Measurements from ENCODE around the gene FPGT.

The FPGT gene

GRCh38 chr1:74195339-74195738 lies 2.7 kb upstream of the FPGT start:
- TF ChIP-seq, protein P1, sequence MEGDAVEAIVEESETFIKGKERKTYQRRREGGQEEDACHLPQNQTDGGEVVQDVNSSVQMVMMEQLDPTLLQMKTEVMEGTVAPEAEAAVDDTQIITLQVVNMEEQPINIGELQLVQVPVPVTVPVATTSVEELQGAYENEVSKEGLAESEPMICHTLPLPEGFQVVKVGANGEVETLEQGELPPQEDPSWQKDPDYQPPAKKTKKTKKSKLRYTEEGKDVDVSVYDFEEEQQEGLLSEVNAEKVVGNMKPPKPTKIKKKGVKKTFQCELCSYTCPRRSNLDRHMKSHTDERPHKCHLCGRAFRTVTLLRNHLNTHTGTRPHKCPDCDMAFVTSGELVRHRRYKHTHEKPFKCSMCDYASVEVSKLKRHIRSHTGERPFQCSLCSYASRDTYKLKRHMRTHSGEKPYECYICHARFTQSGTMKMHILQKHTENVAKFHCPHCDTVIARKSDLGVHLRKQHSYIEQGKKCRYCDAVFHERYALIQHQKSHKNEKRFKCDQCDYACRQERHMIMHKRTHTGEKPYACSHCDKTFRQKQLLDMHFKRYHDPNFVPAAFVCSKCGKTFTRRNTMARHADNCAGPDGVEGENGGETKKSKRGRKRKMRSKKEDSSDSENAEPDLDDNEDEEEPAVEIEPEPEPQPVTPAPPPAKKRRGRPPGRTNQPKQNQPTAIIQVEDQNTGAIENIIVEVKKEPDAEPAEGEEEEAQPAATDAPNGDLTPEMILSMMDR (IDR thresholded peaks at IDR 0.05; ENCODE audit: insufficient read depth, low read depth, low read length, missing control alignments): no peak
- DNase-seq (ENCODE audit: low read depth): no peak
- no peak overlapping the region for H3K4me3 ChIP-seq (ENCODE audit: low read length)

DNA sequence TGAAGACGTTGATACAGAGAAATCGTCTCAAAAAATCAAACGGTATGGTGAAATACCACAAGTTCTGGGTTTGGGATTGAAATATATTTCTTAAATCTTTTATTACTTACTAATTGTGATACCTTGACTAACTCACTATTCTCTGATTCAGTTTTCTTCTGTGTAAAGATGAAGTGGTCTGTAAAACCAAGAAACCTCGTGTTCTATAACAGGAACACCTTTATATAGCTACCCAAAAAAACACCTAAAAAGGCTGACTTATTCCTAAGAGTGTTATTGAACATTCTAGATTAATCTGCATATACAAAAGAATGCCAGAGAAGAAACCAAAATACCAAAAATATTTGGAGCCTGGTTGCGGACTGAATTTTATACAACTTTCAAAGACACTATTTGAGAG lies 787 bp upstream of the FPGT start:
- DNase-seq (ENCODE audit: low read depth): no peak
- TF ChIP-seq, protein P1 (IDR thresholded peaks at IDR 0.05; ENCODE audit: insufficient read depth, low read depth, low read length, missing control alignments): no peak

DNA sequence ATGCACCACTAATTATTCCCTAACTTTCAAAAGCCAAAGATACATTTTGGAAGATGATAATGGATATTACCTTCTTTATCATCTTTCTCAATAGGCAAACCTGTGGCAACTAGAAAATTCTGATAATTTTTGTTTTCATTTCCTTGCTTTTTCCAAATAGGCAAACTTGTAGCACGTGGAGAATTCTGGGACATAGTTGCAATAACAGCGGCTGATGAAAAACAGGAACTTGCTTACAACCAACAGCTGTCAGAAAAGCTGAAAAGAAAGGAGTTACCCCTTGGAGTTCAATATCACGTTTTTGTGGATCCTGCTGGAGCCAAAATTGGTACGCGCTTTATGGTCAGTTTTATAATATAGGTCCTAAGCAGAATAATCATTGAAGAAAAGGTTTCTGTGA lies 1.5 kb downstream of the FPGT start:
- TF ChIP-seq, protein P1 (IDR thresholded peaks at IDR 0.05; ENCODE audit: insufficient read depth, low read depth, low read length, missing control alignments): no peak
- no peak for DNase-seq (ENCODE audit: low read depth)
- H3K4me3 ChIP-seq (ENCODE audit: low read length): no peak overlapping the region

More for the DNA sequence above, 787 bp upstream of the FPGT start:
- H3K4me3 ChIP-seq (ENCODE audit: low read length): peak overlapping the region; percentile 93

GRCh38 chr1:74205266-74205665 lies 7.2 kb downstream of the FPGT start:
- H3K4me3 ChIP-seq (ENCODE audit: low read length): no peak overlapping the region
- DNase-seq (ENCODE audit: low read depth): no peak
- TF ChIP-seq, protein P1 (IDR thresholded peaks at IDR 0.05; ENCODE audit: insufficient read depth, low read depth, low read length, missing control alignments): no peak

- no peak for DNase-seq (ENCODE audit: low read depth)
- TF ChIP-seq, protein P1 (IDR thresholded peaks at IDR 0.05; ENCODE audit: insufficient read depth, low read depth, low read length, missing control alignments): no peak
- no peak overlapping the region for H3K4me3 ChIP-seq (ENCODE audit: low read length)
Observed at GRCh38 chr1:74215229-74215628, 17.2 kb downstream of the FPGT start.

- H3K4me3 ChIP-seq (ENCODE audit: low read length): no peak overlapping the region
- peak; percentile 50 for DNase-seq (ENCODE audit: low read depth)
- TF ChIP-seq, protein P1 (IDR thresholded peaks at IDR 0.05; ENCODE audit: insufficient read depth, low read depth, low read length, missing control alignments): no peak
Observed at GRCh38 chr1:74222701-74223100, 24.7 kb downstream of the FPGT start.

DNA sequence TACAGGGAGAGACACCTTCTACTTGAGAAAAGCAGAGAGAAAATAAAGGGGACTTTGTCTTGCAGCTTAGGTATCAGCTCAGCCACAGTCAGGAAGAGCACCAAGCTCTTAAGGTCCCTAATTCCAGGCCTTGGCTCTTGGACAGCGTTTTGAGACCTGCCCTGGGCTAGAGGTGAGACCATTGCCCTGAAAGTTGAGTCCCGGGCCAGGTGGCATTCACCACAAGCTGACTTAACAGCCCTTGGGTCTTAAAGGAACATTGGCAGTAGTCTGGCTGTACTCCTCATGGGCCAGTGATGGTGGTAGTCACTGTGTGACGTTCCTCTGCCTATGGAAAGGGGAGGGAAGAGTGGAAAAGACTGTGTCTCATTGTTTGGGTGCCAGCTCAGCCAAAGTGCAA lies 25.4 kb downstream of the FPGT start:
- no peak overlapping the region for H3K4me3 ChIP-seq (ENCODE audit: low read length)
- DNase-seq (ENCODE audit: low read depth): no peak
- TF ChIP-seq, protein P1 (IDR thresholded peaks at IDR 0.05; ENCODE audit: insufficient read depth, low read depth, low read length, missing control alignments): no peak

All from epithelial cell of esophagus (primary cell).